Measurements from ENCODE around the gene RAN.

- TF ChIP-seq CTCF (IDR thresholded peaks at IDR 0.05), result no peak
- TF ChIP-seq POLR2A (IDR thresholded peaks at IDR 0.05), result no peak
Measured at GRCh38 chr12:130881046-130881445, 9.2 kb downstream of the RAN start.
